Brain pericyte (primary cell): Measurements from ENCODE around the gene NELFA.

Source experiments
- DNase-seq: peaks from one replicate; pipeline ENCODE4 v3.0.0-alpha.2; 2012; ENCODE audit warnings: low read depth, low spot score

Gene NELFA

GRCh38 chr4:1964971-1965370, 43.8 kb downstream of the NELFA start:
- no peak for DNase-seq

GRCh38 chr4:1964443-1964842, 44.3 kb downstream of the NELFA start:
- DNase-seq, result no peak

- DNase-seq, result no peak
These were observed 45.8 kb downstream of the NELFA start for GRCh38 chr4:1962980-1963379.

DNA sequence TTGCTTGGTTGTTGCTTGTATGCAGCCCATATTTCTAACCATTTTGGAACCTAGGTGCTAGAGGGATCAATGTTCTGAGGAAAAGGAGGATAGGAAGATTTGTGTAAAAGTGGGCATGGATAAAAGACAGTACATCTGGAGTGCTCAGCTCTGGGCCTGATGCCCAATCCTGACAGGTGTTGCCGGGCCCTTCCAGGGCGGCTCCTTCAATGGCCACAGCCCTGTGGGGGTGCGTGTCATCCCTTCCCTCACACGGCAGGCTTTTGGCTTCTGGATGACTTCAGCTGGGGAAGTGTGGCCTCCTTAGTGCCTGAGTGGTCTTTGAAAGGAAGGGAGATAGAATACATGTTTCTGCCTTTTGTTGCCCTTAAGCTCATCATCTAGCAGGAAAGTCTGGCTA, 47.2 kb downstream of the NELFA start:
- no peak for DNase-seq

DNA sequence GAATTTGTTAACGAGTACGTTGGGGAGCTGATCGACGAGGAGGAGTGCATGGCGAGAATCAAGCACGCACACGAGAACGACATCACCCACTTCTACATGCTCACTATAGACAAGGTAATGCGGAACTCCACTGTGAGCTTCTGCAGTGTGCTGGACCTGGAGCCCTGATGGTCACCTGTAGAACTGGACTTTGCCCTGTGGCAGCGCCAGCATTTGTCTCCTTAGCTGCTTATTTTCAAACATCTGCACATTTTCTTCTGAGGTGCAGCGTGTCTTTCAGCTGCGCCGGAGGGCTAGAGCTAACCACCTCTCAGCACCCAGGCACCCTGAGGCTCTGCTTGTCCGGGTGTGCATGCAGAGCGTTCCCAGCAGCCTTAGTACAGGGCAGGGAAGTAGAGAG, 47.7 kb downstream of the NELFA start:
- DNase-seq, result no peak

- no peak for DNase-seq
These were observed 48.5 kb downstream of the NELFA start for GRCh38 chr4:1960170-1960825.

DNA sequence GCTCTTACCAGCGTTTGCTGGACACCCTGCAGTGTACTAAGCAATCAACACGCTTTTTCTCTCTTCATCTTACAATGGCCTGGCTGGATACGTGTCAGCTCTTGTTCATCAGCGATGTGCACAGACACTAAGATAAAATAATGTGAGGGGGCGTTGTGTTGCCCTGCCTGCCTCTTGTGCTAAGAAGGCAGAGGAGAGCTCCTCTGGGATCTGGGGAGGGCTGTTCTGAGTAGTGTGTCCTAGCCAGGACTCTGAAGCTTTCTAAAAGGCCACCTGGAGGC, 49.7 kb downstream of the NELFA start:
- DNase-seq, result no peak

- no peak for DNase-seq
These were observed 50.3 kb downstream of the NELFA start for GRCh38 chr4:1958276-1959103.

DNA sequence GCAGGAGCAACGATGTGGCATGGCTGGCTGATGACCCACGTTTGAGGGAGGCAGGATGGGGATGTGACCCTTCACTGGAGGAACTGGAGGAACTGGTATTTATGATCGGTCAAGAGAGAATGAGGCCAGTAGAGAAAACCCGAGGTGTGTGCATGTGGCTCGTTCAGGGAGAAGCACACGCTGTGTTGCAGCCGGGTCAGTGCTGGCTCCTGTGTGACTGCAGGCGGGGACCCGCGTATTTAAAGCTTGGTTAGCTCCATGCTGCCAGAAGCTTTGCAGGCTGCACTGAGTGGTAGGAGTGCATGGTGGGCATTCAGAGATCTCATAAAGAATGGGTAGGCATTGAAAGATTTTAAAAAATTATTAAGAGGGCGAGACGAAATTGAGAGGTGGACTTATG, 52.1 kb downstream of the NELFA start:
- DNase-seq, result no peak

DNA sequence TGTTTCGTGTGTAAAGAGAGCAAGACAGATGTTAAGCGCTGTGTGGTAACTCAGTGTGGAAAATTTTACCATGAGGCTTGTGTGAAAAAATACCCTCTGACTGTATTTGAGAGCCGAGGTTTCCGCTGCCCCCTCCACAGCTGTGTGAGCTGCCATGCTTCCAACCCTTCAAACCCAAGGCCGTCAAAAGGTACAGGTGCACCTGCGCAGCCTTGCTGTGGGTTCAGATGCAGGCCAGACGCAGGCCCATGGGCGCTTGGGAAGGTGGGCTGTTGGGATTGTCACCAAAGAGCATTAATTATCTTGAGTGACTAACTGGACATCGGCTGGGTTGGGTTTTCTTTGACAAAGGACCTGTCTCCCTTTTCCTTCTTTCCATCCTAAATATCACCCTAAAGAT, 55.4 kb downstream of the NELFA start:
- no peak for DNase-seq

DNA sequence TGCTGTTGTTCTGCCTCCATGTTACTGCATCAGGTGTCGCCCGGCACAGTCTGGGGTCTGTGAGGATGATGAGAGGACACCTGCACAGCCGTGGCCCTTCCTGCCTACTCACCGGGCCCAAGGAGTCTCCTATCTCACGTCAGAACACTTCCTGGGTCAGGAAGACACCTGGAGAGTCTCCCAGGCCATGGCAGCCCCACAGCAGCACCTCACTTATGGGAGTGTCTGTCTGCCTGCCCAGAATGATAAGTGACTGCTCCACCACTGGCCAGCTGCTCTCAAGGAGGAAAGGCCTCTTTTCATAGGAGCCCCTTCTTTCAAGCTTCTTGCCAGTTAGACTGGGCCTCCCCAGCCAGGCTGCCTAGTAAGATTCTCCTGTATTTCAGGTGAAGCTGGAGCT, 56.1 kb downstream of the NELFA start:
- DNase-seq, result no peak

- DNase-seq, result no peak
These were observed 56.6 kb downstream of the NELFA start for GRCh38 chr4:1952058-1952700.

DNA sequence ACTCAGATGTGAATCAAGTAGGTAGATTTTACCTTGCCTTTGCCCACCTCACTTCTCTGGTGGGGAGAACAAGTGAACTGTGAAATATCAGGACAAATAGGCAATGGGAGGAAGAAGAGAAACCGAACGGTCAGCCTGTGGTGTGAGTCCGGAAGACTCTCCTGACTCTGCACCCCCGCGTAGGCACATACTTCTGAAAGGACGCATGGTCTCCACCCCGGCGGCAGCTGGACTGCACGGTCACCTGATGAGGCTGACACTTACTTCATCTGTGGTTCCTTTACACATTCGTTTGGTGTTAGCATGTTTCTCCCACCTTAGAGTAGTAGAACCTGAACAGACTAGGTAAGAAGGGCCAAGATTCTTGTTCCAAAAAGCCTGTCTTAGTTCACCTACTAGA, 58.4 kb downstream of the NELFA start:
- DNase-seq, result no peak

DNA sequence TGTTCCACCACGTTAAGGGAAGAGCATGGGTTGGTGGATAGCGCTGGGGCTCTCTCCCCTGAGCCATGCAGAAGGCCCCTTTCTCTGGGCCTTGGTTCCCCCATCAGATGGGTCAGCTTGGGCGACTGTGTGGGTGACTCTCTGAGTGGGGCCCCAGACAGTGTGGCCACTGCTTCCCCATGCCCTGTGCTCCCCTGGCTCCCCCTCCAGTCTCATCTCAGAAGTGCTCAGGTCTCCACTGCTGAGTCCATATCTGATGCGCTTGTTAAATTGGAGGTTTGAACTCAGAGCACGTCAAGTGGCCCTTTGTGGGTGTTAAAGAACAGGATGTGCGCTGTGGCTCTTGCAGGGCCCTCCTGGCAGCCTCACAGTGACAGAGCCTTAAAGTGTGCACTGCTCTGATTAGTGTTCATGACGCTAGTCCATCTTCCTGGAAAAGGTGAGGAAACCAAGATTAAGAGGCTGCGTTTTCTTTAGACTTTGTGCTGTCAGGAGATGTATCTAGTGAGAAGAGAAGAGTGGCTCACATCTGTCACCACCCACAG, 59.8 kb downstream of the NELFA start:
- no peak for DNase-seq

DNA sequence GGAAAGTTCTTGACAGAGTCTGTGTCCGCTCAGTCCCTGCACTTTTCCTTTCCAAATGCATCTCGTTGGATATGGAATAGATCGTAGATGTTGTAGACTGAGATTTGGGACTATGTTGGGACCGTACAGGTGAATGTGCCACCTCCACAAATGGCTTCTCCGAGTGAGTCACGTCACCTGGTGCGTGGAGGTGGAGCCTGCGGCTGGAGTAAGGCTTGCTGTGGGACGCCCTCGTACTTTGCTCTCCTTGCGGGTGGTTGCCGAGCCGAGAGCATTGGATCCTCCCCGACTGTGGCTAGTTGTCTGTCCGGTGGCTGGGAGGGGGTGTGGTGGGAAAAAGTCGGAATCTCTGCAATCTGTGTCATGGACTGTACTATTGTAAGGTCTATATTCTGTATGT, 60.5 kb downstream of the NELFA start:
- no peak for DNase-seq

DNA sequence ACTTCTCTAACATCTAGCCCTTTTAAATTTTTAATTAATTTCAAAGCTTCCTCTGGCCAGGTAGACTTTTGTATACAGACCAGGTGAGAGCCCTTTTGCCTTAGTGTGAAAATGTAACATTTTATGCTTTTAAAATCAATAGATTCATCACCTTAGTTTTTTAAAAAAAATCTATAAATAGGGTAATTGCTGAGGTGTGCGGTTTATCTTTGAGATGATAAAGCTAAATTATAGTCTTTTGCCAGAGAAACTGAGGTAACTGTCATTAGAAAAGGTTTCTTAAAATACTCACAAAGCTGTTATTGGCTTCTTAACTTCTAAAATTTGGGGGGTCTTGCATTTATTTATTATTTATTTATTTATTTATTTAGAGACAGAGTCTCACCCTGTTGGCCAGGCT, 62.9 kb downstream of the NELFA start:
- no peak for DNase-seq

DNA sequence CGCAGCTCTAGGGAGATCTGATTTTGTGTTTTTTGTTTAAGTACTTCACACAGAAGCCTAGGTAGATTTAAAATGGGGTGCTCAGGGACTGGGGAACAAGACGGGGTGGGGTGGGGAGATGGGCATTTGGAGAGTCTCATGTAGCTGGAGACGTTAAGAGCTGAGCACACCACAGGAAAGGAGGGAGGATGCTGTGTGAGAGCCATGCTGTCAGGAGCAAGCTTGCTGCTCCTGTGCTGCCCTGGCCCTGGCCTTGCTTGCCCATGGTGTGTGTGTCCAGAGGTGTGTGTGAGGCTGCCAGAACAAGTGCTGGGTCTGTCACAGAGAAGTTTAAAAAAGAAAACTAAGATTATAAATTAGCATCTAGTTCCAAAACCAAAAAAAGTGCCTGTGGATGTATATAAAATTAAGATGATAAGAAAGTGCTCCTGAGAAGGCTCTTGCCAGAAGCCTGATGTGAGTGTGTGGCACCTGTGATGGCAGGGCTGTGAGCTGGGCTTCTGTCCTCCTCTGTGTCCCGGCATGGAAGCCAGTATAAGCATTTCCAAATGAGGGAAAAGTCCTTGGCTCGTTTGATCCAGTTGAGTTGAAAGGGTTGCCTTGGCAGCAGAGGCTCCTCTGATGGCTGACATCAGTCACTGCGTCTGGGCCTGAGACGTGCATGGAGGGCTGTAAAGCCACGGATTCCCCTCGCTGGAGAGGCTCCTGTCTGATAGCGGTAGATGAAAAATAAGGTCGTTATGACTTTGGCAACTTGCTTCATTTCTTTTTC, 63.5 kb downstream of the NELFA start:
- DNase-seq, result no peak

DNA sequence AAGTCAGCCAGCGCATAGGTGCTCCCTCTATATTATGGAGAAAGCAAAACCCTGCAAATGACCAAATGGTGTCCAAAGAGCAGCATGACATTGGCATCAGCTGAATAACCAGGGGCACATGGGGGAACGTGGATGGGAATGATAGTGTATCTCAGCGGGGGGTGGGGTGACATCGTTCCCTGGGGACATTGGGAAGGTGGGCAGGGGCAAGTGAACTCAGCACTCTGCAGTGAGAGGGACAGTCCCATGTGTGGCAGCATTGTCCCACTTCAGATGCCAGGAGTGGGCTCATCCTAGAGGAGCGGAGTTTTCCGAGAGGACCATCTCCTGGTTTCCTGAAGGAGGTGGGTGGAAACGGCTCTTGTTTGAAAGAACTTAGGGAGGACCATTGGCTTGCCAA, 64.8 kb downstream of the NELFA start:
- DNase-seq, result no peak

DNA sequence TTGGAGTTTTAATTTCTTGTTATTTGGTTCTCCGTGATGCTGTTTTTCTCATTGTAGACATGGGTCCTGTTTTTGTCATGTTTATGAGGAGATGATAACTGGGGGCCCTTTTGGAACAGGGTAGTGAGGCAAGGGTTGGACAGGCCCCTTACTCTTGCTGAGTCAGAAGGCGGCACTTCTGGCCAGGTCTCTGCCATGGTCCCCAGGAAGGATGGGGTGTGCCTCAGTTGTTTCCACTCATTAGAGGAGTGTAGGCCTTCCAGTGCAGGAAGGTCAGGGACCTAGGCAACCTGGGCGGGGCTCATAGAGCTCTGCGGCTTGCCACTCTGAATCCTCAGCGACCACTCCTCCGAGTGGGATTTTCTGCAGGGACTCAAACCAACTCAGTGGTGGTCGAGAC, 68.2 kb downstream of the NELFA start:
- DNase-seq, result no peak

GRCh38 chr4:1939664-1940509, 68.9 kb downstream of the NELFA start:
- peak; percentile 38 for DNase-seq

DNA sequence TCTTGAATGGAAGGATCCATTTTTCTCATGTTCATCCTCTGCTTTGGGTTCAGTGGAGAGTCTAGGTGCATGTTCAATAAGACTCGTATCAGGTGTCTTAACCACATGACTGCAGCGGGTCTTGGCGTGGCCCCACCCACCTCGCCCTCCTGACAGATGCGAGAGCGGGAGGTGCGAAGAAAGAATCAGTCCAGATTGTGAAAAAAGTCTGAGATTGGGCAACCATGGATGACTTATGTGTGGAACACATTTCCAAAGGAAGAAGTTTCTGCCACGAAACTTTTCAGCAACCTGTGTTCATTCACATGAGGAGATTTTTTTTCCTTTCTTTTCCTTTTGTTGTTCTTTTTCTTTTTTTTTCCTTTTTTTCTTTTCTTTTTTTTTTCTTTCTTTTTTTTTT, 70.7 kb downstream of the NELFA start:
- no peak for DNase-seq
